ENCODE data around the gene ZNF430. TPM values are rescaled to one million over a fixed set of nuclear protein-coding genes. Genes with fewer than 3 reads are reported as not detected.
"Not testable (repeated sequence)": the region's sequence is repeated elsewhere in the genome, so short reads cannot be mapped to it uniquely, and the experiment has no call there.

Gene ZNF430
- 10 to 100 TPM in 1 of 4 donors, 1 to 10 TPM in 3; 4.5 to 11.2 (median 6.3) TPM for total RNA-seq

DNA sequence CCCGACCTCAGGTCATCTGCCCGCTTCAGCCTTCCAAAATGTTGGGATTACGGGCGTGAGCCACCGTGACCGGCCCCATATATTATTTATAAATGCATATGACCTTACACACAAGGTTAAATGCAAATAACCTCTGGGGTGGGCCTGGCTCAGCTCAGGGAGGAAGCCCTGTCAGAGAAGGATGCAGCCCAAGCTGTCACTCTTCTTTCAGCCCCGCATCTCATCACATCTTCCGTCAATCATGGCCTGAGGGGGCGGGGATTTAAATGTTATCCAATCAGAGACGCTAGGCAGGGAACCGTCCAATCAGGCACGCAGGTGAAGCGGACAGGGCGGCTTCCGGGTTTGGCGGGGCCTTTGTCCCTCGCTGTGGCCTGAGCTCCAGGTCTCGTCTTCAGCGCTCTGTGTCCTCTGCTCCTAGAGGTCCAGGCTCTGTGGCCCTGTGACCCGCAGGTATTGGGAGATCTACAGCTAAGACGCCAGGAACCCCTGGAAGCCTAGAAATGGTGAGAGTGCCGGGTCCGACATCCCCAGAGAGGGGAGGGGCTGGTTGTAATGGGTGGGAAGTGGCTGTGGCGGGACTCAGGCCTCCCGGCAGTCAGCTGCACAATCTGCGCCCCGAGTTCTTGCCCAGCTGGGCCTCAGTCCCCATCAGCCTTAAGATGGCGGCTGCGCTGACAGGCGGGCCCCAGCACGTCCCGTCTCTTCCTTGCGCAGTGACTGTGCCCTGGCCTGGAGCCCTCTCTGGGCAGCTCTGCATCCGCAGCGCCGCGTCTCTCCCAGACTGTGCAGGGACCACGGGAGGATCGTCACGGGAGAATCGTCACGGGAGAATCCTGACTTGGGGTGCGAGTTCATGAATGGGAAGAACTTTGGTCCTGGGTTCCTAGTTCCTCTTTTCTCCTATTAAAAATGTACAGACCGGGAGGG is at the start of gene ZNF430:
Gene ZNF430 (plus strand): TSS at position 360 of the 930 bp plus-strand sequence. CDS start 144 bp downstream, at position 504.
- H3K27me3 ChIP-seq = no peaks in the 10 kb centered on the region
- DNase-seq (ENCODE audit: extremely low spot score) = peak; percentile 99
- H3K9me3 ChIP-seq = no peaks in the 10 kb centered on the region
- H3K36me3 ChIP-seq = peaks cover 0 to 29% (median 11%) of the 10 kb centered on the region in 4 donors
- H3K4me1 ChIP-seq = peaks cover 8 to 20% (median 15%) of the 10 kb centered on the region in 4 donors
- WGBS = 7% methylated on average over 21 of the region's 44 CpGs
- intact Hi-C loops (cut with DNase I) = loop anchor here (10.0 kb wide), 2 partner anchors 124 to 366 kb away; partner anchors contain the start of gene ZNF431
- TF ChIP-seq POLR2AphosphoS5 (IDR thresholded peaks at IDR 0.05) = peak; percentile 73 to 82
- TF ChIP-seq, protein P1, sequence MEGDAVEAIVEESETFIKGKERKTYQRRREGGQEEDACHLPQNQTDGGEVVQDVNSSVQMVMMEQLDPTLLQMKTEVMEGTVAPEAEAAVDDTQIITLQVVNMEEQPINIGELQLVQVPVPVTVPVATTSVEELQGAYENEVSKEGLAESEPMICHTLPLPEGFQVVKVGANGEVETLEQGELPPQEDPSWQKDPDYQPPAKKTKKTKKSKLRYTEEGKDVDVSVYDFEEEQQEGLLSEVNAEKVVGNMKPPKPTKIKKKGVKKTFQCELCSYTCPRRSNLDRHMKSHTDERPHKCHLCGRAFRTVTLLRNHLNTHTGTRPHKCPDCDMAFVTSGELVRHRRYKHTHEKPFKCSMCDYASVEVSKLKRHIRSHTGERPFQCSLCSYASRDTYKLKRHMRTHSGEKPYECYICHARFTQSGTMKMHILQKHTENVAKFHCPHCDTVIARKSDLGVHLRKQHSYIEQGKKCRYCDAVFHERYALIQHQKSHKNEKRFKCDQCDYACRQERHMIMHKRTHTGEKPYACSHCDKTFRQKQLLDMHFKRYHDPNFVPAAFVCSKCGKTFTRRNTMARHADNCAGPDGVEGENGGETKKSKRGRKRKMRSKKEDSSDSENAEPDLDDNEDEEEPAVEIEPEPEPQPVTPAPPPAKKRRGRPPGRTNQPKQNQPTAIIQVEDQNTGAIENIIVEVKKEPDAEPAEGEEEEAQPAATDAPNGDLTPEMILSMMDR (IDR thresholded peaks at IDR 0.05) = no peak
- TF ChIP-seq POLR2A (IDR thresholded peaks at IDR 0.05; ENCODE audit: low read depth) = no peak
- H3K4me3 ChIP-seq = peak within 1 kb of the TSS; percentile 72 to 84 (median 80)
- H3K27ac ChIP-seq (replicated peaks in 1 of 4) = peak within 1 kb of the TSS; percentile 87 to 92 (median 88)

GRCh38 chr19:20992788-20993187 is 27.7 kb upstream of the ZNF430 start:
- H3K9me3 ChIP-seq; H3K4me3 ChIP-seq; H3K36me3 ChIP-seq; H3K4me1 ChIP-seq; intact Hi-C loops (cut with DNase I); H3K27ac ChIP-seq (replicated peaks in 1 of 4); DNase-seq (ENCODE audit: extremely low spot score); H3K27me3 ChIP-seq: not testable (repeated sequence)
- 89% methylated on average over 2 of the region's 2 CpGs for WGBS

- intact Hi-C loops (cut with DNase I) = no loop called here
- Histone ChIP-seq H3K36me3 (no peaks in the 10 kb centered on the region), H3K27ac (replicated peaks in 1 of 4) (no peak overlapping the region), H3K9me3 (no peaks in the 10 kb centered on the region), H3K4me3 (peak overlapping the region; percentile 50 to 59 (median 54)), H3K4me1 (peaks cover 0 to 14% (median 9%) of the 10 kb centered on the region in 4 donors), H3K27me3 (no peaks in the 10 kb centered on the region)
- TF ChIP-seq EP300 (IDR thresholded peaks at IDR 0.05) (no peak), POLR2AphosphoS5 (IDR thresholded peaks at IDR 0.05) (peak in 1 of 2 donors; percentile 69)
- 0% methylated on average over 7 of the region's 29 CpGs for WGBS
- peak; percentile 94 for DNase-seq (ENCODE audit: extremely low spot score)
Measured at GRCh38 chr19:20999731-21000352, 20.6 kb upstream of the ZNF430 start.

DNA sequence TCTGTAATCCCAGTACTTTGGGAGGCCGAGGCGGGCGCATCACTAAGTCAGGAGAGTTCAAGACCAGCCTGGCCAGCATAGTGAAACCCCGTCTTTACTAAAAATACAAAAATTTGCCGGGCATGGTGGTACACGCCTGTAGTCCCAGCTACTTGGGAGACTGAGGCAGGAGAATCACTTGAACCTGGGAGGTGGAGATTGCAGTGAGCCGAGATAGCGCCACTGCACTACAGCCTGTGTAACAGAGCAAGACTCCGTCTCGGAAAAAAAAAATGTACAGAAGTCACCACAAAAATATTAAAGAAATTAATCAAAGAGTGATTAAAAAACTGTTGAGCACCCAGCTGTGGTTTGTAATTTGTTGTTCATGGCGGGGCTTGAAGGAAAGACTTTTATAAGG is 781 bp downstream of the ZNF430 start:
- not testable (repeated sequence) for DNase-seq (ENCODE audit: extremely low spot score); H3K9me3 ChIP-seq; H3K27me3 ChIP-seq
- intact Hi-C loops (cut with DNase I) = loop anchor here (10.0 kb wide), 2 partner anchors 124 to 366 kb away; partner anchors contain the start of gene ZNF431
- Histone ChIP-seq H3K27ac (replicated peaks in 1 of 4) (peak overlapping the region; percentile 87 to 92 (median 88)), H3K4me3 (peak overlapping the region; percentile 72 to 84 (median 80)), H3K36me3 (peaks cover 0 to 36% (median 17%) of the 10 kb centered on the region in 4 donors), H3K4me1 (peaks cover 8 to 20% (median 15%) of the 10 kb centered on the region in 4 donors)
- WGBS = 8% methylated on average over 9 of the region's 11 CpGs

DNA sequence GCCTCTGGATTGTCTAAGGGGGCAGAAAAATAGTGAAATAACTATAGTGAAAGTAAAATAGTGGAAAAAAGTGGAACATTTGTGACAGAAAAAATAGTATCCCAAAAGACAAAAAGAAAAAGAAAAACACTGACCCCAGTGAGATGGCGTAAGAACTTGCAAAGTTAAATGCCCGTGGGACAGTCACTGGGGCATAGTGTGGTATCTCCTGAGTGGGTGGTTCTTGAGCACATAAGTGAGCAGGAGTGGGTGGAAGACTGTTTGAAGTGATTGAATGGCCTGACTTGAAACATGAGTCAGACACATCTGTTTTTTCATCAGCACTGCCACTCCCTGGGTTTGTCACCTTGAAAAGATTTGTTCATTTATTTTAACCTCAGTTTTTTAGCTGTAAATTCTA is 2.5 kb downstream of the ZNF430 start:
- Histone ChIP-seq H3K4me1 (peaks cover 8 to 23% (median 20%) of the 10 kb centered on the region in 4 donors), H3K27me3 (no peaks in the 10 kb centered on the region), H3K4me3 (no peak overlapping the region), H3K36me3 (peaks cover 0 to 40% (median 18%) of the 10 kb centered on the region in 4 donors), H3K27ac (replicated peaks in 1 of 4) (no peak overlapping the region), H3K9me3 (no peaks in the 10 kb centered on the region)
- WGBS = 75% methylated on average over 2 of the region's 2 CpGs
- DNase-seq (ENCODE audit: extremely low spot score) = no peak
- TF ChIP-seq, protein P1 (IDR thresholded peaks at IDR 0.05) = no peak
- no peak for TF ChIP-seq POLR2A (IDR thresholded peaks at IDR 0.05; ENCODE audit: low read depth)
- no peak for TF ChIP-seq EP300 (IDR thresholded peaks at IDR 0.05)
- TF ChIP-seq POLR2AphosphoS5 (IDR thresholded peaks at IDR 0.05) = no peak
- intact Hi-C loops (cut with DNase I) = loop anchor here (10.0 kb wide), 2 partner anchors 122 to 368 kb away; partner anchors contain the start of gene ZNF431

DNA sequence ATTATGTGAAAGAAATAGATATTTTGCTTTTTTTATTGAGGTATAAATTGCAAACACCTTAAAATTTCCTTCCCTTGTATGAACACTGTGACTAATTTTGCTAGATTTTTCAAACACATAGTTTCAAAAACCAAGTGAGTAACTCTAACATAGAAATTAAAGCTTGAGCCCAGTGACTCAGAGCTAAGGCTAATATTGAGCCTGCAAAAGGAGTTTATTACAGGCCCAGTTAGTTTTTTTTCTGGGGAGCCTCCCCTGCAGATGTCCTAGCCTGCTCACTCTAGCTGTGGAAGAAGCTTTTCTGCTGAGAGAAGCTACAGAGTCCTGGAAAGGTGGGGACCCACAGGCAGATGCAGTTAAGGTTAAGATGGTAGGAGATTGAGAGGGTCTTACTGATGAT is 3.4 kb downstream of the ZNF430 start:
- DNase-seq (ENCODE audit: extremely low spot score) = no peak
- Histone ChIP-seq H3K27ac (replicated peaks in 1 of 4) (no peak overlapping the region), H3K27me3 (no peaks in the 10 kb centered on the region), H3K4me1 (peaks cover 8 to 32% (median 20%) of the 10 kb centered on the region in 4 donors), H3K9me3 (no peaks in the 10 kb centered on the region), H3K36me3 (peaks cover 0 to 48% (median 18%) of the 10 kb centered on the region in 4 donors), H3K4me3 (no peak overlapping the region)
- intact Hi-C loops (cut with DNase I) = loop anchor here (10.0 kb wide), 2 partner anchors 121 to 369 kb away; partner anchors contain the start of gene ZNF431
- no peak for TF ChIP-seq EP300 (IDR thresholded peaks at IDR 0.05)
- TF ChIP-seq, protein P1 (IDR thresholded peaks at IDR 0.05) = no peak
- no peak for TF ChIP-seq POLR2A (IDR thresholded peaks at IDR 0.05; ENCODE audit: low read depth)
- no peak for TF ChIP-seq POLR2AphosphoS5 (IDR thresholded peaks at IDR 0.05)
